GM21723 (cell line): Measurements from ENCODE around the gene PIGS.
"Not testable (repeated sequence)": the region's sequence is repeated elsewhere in the genome, so short reads cannot be mapped to it uniquely, and the experiment has no call there.

Experiments
- ATAC-seq: cut with Tn5 transposase; IDR thresholded peaks from one replicate; pipeline ENCODE4 v1.9.1; 2021; ENCODE audit warnings: mild to moderate bottlenecking, moderate library complexity; ENCODE audit not compliant: unreplicated experiment

The PIGS gene

DNA sequence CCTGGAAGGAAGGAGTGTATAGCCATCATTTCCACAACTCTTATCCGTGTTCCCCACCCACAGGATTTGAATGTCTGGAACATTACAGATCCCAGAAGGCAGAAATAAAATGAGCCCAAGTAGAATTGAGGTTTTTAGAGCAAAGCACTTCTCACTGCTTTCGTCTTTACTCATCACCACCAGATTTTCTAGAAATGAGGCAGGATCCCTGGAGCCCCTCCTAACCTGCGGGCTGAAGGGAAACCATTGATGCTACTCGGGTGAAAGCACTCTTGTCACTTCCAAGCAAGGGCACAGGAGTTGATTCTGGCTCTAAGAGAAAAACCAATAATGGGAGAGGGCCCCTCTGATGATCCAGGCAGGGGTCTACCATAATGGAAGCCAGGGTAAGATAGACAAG lies 8.2 kb upstream of the PIGS start:
- no peak for ATAC-seq

DNA sequence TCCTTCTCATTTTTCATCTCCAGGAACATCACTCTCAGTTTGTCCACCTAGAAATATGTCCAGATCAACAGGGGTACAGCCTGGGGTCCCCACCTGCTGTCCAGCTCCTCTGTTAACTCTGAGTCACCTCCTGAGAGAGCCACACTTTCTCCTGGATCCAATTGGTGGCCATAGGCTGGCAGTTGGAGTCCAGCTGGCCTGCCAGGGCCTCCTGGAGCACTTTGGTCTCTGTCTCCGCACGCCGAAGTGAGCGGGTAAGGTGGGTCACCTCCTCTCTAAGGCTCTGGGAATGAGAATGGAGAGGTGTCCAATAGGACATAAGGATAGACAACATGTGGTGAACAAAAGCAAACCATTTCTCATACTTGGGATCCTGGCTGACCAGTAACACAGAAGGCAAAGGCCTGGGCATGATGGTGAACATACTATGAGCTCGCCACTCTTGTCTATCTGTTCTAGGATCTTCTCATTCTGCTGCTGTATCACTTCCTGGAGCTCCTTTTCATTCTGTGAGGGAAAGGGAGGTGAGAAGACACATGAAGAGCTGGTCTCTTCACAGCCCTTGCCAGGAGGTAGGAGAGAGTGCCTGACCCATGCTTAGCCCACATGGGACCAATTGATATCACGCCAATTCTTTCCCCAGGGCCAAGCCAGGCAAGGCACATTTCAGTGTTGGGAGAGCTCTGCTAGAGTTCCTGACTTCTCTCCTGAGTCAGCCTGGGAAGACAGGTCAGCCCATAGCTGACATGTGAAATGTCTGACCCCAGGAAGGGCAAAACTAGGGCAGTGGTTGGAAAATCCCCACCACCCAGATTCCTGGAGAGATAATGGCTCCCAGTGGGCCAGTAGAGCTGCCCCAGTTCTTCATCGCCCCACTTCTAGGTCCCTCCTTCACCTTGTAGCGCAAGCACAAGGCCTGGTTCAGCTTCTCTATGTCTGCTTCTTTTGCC lies 7.2 kb upstream of the PIGS start:
- ATAC-seq = no peak

DNA sequence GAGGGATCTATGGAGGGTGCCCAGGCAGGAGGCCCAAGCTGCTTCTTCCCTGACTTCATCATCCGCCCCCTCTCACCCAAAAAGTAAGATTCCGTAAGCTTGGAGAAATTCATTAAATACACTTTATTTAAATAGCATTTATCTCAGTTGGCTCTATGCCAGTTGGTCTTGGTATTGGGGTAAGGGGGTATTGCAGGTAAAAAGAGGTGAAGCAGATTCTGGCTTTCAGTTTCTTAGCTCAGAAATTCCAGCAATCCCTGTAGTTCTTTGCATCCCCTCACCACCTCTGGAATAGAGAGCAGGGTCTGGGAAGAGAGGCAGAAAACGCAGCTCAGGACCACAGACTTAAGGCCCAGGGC lies 6.1 kb upstream of the PIGS start:
- ATAC-seq = no peak

DNA sequence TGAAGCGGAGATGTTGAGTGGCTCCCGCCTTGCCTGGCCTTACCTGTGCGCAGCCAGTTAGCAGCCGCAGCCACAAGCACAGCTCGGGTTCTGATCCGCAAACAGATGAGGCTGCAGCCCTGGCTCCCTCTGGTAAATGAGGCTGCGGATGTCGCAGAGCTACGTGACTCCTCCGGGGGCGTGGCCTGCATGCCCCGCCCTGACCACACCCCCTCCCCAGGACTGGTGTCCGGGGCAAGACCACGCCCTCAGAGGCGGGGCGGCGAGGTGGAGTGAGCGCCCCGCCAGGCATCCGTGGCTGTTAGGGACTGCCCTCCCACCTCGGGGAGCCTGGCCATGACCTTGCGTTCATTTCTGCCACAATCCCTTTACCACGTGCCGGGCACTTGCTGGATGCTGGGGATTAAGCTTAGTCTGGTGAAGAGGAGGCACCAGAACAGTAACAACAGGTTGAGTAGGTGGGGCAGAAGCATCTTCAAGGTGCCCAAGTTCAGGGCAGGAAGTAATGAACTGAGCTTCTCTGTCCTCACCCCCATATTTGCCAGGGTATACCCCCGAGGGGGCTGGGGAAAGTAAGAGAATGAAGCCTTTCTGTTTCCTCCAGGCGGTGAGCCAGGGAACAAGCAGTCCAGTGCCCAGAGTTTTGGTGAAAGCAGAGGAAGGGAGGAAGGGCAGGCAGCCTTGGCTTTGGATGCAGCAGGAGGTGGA lies 5.6 kb upstream of the PIGS start, which contains the start of gene ALDOC:
ALDOC (minus strand) TSS at position 138 of the 708 bp plus-strand sequence. CDS start 1,363 bp downstream, outside the sequence.
- peak; percentile 70 for ATAC-seq

DNA sequence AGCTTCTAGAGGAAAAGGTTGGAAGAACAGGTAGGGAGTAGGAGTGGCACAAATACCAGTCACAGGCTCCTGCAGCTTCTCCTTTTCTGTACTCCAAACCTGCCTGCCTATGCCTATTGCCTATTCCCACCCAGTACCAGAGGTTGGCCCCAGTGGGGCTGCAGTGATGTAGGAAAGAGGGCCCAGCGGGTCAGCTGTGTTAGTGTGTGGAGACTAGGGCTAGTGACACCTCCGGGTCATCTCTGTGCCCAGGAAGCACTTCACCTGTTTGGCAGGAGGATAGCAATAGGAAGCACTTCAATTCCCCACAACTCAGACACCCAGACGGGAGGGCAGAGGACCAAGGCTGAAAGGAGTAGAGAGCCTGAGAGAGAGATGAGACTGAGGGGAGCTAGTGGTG lies 4.7 kb upstream of the PIGS start:
- not testable (repeated sequence) for ATAC-seq

DNA sequence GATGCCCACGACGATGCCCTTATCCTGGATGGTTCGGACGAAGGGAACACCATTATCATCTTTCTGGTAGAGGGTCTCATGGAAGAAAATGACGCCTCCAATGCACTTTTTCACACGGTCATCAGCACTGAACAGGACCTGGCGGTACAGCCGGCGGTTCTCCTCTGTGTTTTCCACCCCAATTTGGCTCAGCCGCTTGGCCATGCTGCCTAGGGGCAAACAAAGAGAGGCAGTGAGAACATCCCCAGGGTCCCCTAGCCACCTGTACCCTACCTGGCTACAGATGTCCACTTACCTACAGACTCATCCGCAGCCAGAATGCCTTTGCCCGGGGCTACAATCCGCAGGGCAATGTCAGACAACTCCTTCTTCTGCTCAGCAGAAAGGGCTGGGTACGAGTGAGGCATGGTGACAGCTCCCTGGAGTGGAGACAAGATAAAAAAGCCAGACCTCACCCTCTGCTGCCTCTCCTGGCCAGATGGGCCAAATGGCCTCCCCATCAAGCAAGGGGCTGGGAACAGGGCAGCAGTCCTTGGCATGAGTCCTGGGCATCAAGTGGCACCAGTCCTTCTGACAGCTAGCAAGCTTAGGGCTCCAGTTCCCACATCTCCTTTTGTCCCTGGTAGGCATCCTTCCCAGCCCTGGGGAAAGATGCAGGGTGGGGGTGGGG lies 3.9 kb upstream of the PIGS start:
- no peak for ATAC-seq

DNA sequence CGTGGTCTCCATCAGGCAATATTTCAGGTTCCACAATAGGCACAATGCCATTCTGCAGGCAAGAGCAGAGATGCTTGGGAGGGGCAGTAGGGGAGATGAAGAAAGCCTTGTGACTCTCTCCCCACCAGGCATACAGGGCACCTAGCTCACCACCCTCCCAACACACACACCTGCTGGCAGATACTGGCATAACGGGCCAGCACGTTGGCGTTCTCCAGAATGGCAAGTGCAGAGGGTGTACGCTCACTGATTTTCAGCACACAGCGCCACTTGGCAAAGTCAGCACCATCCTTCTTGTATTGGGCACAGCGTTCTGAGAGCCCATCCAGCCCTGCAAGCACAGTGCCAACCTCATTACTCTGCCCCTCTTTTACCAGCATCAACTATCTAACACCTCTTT lies 3.2 kb upstream of the PIGS start:
- no peak for ATAC-seq

DNA sequence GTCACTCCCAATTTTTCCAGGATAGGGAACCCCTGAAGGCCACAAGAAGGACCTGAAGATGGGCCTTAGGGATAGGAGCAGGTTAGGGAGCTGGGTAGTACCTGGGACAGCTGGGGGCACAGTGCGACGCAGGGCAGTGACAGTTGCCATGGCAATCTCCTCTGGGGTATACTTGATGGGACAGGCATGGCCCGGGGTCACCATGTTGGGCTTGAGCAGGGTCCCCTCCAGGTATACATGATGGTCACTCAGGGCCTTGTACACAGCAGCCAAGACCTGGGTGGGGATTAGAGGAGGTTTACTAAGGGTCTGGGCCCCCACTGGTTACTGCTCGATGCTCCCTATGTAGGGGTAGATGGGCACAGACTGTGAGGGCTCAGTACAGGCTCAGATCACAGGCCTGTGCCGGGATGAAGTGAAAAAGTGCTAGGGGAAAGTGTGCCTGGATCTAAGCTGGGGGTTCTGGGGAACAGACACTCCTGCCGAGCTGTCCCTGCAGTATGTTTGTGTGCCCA lies 2.7 kb upstream of the PIGS start:
- no peak for ATAC-seq

DNA sequence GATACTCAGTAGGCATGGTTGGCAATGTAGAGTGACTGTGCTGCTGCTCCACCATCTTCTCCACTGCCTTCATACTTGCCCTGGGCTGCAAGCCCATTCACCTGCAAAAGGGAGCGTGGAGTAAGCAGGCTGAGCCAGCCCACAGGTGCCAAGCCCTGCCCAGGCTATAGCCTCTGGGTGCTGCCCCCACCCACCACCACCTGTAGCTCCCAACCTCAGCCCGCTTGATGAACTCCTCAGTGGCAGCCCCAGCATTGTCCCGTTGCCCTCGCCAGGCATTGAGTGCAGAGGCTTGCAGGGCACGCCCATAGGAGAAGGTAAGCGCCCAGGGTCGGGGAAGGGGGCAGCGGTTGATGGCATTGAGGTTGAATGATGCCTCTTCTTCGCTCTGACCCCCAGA lies 2.2 kb upstream of the PIGS start:
- ATAC-seq = no peak

DNA sequence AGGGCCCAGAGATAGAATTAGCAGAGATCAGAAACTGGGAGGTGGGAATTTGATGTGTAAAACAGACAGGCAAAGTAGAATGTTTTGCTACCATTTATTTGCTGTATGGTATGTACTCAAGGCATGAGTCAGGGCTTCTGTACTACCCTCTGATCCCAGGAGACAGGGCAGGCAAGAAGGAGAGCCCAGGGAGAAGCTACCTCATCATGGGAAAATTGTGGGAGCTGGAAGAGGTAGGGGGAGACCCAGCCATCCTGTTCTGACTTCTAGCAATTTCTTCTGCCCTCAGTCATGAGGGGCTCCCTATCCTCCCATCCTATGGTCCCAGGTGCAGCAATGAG lies 1.7 kb upstream of the PIGS start:
- ATAC-seq = no peak

DNA sequence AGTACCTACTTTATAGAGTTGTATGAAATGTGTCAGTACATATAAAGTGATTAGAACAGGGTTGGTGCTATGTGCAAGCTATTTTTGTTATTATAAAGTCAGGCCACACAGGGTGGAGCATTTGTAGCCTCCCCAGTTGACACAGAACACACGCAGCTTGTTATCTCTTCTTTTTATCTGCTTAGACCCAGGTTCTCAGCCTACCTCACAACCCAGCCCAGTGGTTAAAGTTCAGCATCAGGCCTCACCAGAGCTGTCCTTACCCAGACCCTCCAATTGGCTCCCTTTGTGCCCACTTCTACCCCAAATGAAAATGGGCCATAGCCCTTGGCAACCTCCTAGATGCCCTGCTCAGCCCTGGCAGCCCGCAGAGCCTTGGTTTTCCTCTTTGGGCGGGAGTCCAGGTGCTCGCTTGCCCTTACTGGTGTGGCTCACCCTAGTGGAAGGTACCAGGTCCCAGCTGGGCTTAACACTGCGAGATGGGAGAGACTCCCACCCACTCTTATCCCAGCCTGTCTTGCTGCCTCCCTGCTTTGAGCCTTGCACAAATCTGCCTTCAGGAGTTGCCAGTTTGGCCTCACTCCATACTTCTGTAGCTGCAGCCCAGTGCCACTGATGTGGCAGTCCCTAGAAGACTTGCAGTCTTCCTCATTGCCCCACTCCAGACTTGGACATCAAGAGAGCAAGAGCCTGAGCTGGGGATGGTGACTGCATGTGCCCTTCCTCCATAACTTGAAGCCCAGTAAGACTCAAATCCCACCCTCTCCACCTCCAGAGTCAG lies 1.1 kb upstream of the PIGS start:
- no peak for ATAC-seq

DNA sequence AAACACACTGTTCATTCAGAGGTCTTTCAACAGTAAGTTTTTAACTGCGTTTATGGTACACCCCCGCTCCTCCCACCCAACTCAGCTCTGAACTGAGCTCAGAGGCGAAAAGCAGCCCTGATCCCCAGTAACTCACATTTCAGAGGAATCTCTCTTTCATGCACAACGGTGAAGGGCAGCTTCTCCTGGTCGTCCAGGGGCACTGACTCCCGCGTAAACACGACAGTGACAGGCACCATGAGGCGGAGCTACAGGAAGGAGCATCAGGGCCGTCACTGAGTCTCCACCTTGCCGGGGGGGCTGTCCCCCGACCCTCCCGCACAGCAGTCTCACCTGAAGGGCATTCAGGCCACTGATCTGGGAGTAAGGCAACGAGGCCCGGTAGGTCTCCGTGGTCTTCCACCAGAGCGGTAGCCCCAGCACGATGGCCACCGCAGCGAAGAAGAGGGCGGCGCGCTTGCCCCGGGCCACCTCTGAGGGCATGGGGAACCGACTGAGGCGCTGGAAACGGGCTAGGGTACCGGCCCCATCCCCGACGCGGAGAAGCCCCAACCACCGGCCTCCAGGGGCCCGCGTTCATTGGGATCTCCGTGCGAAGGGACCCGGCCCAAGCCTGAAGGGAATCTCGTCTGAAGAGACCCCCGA lies 486 bp downstream of the PIGS start:
- ATAC-seq = peak; percentile 27

DNA sequence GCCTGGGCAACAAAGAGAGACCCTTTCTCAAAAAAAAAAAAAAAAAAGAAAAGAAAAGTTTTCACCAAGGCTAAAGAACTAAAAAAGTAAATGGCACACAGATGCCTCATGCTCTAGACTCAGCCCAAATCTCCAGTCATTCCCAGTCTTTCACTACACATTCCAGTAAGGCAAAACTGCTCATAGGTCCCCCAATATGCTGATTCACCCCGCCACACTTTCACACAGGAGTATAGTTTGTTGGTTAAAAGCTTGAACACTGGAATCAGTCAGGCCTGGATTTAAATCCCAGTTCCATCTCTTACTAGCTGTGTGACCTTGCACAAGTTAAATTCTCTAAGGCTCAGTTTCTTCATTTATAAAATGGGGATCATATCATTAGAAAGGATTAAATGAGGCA lies 1.9 kb downstream of the PIGS start:
- ATAC-seq = no peak

DNA sequence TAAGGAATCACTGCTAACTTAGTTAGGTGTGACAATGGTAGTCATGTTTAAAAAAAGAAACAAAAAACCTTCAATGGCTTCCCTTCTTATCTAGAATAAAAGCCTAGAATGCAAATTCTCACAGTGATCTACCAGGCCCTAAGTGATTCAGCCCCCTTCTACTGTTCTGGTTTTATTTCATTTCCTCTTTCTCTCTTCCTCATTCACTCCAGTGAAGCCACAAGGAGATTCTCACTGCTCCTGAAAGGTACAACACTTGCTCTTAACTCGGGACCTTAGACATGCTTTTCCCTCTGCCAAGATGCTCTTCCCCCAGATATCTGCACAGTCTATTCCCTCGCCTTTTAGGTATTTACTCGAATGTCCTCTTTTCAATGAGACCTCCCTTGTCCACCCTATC lies 3.7 kb downstream of the PIGS start:
- ATAC-seq = no peak

DNA sequence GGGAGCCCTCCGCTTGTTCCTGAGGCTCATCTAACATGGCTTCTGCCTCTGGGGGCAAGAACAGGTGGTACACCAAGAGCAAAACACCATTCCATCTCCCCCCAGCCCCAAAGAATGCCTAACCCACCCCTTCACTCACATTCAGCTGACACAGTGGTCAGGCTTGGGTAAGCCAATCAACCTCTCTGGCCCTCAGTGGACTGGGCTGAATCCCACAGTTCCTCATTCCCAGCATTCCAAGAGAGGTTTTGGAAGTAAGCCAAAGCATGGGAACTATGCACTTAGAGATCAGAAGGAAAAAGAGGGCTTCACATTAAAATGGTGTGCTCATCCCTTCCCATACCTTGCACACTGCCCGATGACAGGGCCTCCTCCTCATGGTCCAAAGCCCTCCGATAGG lies 7.8 kb downstream of the PIGS start:
- ATAC-seq = no peak

DNA sequence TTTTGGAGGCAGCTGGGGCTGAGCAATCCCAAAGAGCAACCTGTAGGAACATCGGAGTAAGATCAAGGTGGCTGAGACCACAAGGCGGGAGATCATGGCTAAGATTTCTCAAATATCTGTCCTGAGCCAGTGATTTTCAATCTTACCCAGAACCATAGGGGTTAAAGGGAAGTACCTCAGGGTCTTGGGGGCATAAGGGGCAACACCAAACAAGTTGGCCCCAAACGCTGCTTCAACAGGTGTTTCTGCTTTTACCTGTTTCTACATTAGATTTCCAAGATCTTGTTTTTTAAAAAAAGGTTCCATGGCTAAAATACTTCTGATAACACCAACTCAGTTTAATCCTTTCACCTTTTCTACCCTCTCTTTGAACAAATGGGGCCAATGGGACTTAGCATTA lies 16.3 kb downstream of the PIGS start:
- no peak for ATAC-seq

DNA sequence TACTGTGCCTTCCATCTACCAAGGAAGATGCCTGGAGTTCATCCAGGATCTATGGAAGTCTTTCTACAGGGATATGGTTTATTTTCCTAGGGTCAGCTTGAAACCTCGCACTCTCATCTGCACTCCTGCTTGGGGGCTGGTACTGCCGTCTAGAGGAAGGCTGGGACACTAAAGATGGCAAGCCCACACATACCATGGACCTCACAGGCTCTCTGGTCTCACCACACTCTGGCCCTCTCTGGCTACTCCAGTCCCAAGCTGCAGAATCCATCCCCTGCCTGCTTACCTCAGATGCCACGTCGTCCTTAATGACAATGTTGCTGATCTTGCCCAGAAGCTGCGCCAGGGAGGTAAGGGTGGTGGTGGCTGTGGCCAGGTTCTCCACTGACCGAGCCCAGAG lies 16.8 kb downstream of the PIGS start:
- ATAC-seq = no peak

DNA sequence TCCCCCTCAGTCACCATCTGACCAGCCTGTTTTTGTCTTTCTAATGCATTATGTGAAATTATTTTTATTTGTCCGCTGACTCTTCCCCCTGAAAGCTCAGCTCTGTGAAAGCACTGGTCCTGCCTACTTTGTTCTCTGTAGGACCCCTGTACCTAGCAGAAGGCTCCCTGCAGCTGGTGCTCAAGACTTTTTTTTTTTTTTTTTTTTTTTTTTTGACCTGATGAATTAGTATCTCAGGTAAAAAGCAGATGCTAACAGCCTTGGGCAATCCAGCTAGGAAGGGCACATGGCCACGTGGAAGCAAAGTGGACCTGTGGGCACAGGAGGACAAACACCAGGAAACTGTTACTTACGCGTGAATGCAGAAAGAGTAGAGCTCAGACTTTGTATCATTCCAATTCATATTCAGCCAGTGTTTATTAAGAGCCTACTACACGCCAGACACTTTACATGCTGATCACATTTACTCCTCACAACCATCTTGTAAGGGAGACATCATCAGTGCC lies 18.3 kb downstream of the PIGS start:
- no peak for ATAC-seq

DNA sequence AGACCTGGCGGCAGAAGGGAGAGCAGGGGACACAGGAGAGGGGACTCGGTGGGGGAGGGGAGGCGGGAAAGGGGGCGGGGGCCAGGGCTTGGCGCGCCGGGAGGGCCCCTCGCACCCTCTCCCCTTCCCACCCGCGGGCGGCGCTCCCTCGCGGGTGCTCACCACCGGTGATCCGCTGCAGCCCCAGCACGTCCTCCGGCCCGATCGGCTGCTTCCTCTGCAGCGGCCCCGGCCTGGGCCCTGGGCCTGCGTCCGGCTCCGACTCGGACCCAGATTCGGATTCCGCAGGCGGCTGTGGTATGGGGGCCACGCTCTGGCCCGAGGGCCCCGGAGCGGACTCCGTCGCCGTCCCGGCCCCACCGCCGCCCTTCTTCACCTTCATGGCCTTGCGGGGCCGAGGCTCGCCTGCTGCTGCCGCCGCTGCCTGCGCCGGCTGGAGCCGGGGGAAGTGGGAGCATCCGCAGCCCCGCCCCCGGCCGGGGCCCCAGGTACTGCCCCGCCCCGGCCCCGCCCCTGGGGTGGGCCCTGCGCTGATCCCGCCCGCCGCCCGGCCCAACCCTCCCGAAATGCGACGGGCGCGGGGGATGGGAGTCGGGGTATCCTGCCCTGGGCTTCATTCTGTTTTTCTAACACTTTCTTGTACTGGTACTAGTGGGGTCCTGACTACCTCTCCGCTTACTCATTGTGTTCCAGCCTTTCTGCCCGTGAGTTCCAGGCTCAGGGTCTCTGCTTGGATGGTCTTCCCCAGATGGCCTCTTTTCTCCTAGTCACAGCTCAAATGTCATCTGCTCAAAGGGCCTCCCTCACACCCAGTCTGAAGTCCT lies 18.9 kb downstream of the PIGS start, which contains the start of gene UNC119:
UNC119 (minus strand) TSS at position 449 of the 824 bp plus-strand sequence; CDS start at position 382, 67 bp downstream.
- peak; percentile 56 for ATAC-seq
